CD8-positive, alpha-beta memory T cell (primary cell): ENCODE measurements around the gene PRPF38B. TPM values are rescaled to one million over a fixed set of nuclear protein-coding genes. Genes with fewer than 3 reads are reported as not detected.

Experiments
- CTCF ChIA-PET: fragments of 350-600 bp; sonication (Branson Sonifier 250); formaldehyde crosslinking; loops from one replicate; lab custom pipeline; 2021; ENCODE audit warnings: antibody characterized with exemption; lab: Charles Lee
- POLR2A ChIA-PET: fragments of 350-600 bp; sonication (Branson Sonifier 250); formaldehyde crosslinking; loops from one replicate; lab custom pipeline; 2021; ENCODE audit warnings: antibody characterized with exemption; lab: Charles Lee
- DNase-seq, 5 donors: peaks; one replicate each; pipeline versions ENCODE4 v3.0.0 to v3.0.0-alpha.2; 2020 to 2022; ENCODE audit warnings: mixed read lengths in 1 of 5
- H3K27ac ChIP-seq: one replicate; pipeline ENCODE4 v1.7.0; 2013; ENCODE audit warnings: low read depth, mild to moderate bottlenecking, low read length, moderate library complexity
- H3K27me3 ChIP-seq: 2 replicates; pipeline ENCODE4 v1.7.0; 2013; ENCODE audit warnings: low read length, mild to moderate bottlenecking; ENCODE audit not compliant: insufficient read depth, poor library complexity, severe bottlenecking
- H3K36me3 ChIP-seq: 2 replicates; pipeline ENCODE4 v1.7.0; 2013; ENCODE audit warnings: mild to moderate bottlenecking, low read length, moderate library complexity; ENCODE audit not compliant: insufficient read depth
- H3K4me1 ChIP-seq: 2 replicates; pipeline ENCODE4 v1.7.0; 2013; ENCODE audit warnings: mild to moderate bottlenecking, low read length, moderate library complexity; ENCODE audit not compliant: insufficient read depth
- H3K4me3 ChIP-seq: 2 replicates; pipeline ENCODE4 v1.7.0; 2013; ENCODE audit warnings: mild to moderate bottlenecking, low read length
- H3K9me3 ChIP-seq: 2 replicates; pipeline ENCODE4 v1.7.0; 2013; ENCODE audit warnings: mild to moderate bottlenecking, low read length
- H3K27ac Mint-ChIP-seq, 8 donors: one replicate each; pipeline ENCODE4 v1.8.0; 2020 to 2021; ENCODE audit warnings: mixed read lengths in 8 of 8, mild to moderate bottlenecking in 6 of 8, inconsistent platforms in 3 of 8, moderate library complexity in 3 of 8
- H3K27me3 Mint-ChIP-seq, 2 donors: one replicate each; pipeline ENCODE4 v1.8.0; 2020 to 2021; ENCODE audit warnings: mixed read lengths in 2 of 2, mild to moderate bottlenecking in 1 of 2, moderate library complexity in 1 of 2
- H3K36me3 Mint-ChIP-seq, 3 donors: one replicate each; pipeline ENCODE4 v1.8.0; 2020 to 2021; ENCODE audit warnings: mixed read lengths in 3 of 3, inconsistent platforms in 1 of 3, mild to moderate bottlenecking in 1 of 3
- H3K4me1 Mint-ChIP-seq, 3 donors: one replicate each; pipeline ENCODE4 v1.8.0; 2020 to 2021; ENCODE audit warnings: mixed read lengths in 3 of 3, inconsistent platforms in 1 of 3, mild to moderate bottlenecking in 1 of 3
- H3K4me3 Mint-ChIP-seq, 7 donors: one replicate each; pipeline ENCODE4 v1.8.0; 2020 to 2021; ENCODE audit warnings: mixed read lengths in 7 of 7, mild to moderate bottlenecking in 6 of 7, moderate library complexity in 4 of 7, inconsistent platforms in 2 of 7
- H3K9me3 Mint-ChIP-seq, 5 donors: one replicate each; pipeline ENCODE4 v1.8.0; 2020 to 2022; ENCODE audit warnings: mixed read lengths in 5 of 5, mild to moderate bottlenecking in 3 of 5, moderate library complexity in 2 of 5, inconsistent platforms in 1 of 5
- polyA plus RNA-seq: library from polyadenylated mRNA; unstranded; fragments of 300-500 nt; fragmentation: Illumina TruSeq; gene quantifications from one replicate; pipeline ENCODE4 v1.2.3, GENCODE V29; 2021
- total RNA-seq, 2 experiments: library from RNA; stranded (reverse); gene quantifications; one replicate each; pipeline ENCODE4 v1.2.3, GENCODE V29; 2021

PRPF38B gene, protein sequence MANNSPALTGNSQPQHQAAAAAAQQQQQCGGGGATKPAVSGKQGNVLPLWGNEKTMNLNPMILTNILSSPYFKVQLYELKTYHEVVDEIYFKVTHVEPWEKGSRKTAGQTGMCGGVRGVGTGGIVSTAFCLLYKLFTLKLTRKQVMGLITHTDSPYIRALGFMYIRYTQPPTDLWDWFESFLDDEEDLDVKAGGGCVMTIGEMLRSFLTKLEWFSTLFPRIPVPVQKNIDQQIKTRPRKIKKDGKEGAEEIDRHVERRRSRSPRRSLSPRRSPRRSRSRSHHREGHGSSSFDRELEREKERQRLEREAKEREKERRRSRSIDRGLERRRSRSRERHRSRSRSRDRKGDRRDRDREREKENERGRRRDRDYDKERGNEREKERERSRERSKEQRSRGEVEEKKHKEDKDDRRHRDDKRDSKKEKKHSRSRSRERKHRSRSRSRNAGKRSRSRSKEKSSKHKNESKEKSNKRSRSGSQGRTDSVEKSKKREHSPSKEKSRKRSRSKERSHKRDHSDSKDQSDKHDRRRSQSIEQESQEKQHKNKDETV
- total RNA-seq: 10 to 100 TPM; 74.8 to 78.1 TPM
- 32.3 TPM for polyA plus RNA-seq

DNA sequence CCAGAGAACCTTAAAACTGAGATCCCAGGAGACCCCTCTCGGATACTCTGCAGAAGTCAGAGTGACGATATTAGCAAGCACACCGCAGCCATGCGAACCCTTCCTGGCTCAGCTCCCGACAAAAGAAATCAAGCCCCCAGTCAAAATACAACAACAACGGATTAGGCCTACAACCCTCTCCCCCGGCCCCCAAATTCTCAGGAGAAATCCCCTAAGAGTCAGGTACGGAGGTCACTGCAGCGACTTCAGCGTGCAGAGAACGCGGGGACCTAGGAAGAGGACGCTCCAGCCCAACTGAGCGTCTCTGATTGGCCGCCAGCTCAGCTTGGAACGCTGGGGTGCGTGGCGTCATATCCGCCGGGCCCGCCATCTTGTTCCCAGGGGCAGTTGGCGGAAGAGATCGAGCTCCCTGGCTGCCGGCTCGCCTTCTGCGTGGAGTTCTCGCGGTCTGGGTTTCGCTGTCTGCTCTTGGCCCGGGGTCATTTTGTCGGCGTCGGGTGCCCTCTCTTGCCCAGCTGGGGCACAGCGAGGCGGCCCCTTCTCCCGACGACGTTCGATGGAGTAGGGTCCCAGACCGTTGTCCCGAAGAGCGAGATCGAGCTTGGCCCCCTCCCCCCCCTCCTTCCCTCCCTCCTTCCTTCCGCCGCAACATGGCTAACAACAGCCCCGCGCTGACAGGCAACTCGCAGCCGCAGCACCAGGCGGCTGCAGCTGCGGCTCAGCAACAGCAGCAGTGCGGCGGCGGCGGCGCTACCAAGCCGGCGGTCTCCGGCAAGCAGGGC lies at the start of gene PRPF38B:
Gene PRPF38B, plus strand, starts transcription at position 369 of the 782 bp plus-strand sequence. Its CDS starts 282 bp downstream, at position 651.
- Histone ChIP-seq H3K36me3 (peaks cover 19% of the 10 kb centered on the region), H3K27me3 (no peaks in the 10 kb centered on the region), H3K4me3 (peak within 1 kb of the TSS; percentile 97), H3K27ac (peak within 1 kb of the TSS; percentile 96), H3K4me1 (peaks cover 40% of the 10 kb centered on the region), H3K9me3 (no peaks in the 10 kb centered on the region)
- no peaks in the 10 kb centered on the region for H3K9me3 Mint-ChIP-seq
- ChIA-PET POLR2A (interaction anchor here (0.6 to 4.8 kb wide), 26 partner anchors 14 to 792 kb away, joined by 3 to 161 read pairs (median 4); partner anchors contain the start of genes ATXN7L2, EEIG2, ELAPOR1 and HENMT1), CTCF (interaction anchor here (0.6 to 5.4 kb wide), 32 partner anchors 9 to 408 kb away, joined by 3 to 134 read pairs (median 4); partner anchors contain the start of genes EEIG2, FNDC7 and HENMT1)
- H3K27me3 Mint-ChIP-seq: no peaks in the 10 kb centered on the region
- peak; percentile 92 to 95 (median 94) for DNase-seq
- peaks cover 5 to 48% (median 10%) of the 10 kb centered on the region in 3 donors for H3K36me3 Mint-ChIP-seq
- peak within 1 kb of the TSS; percentile 91 to 100 (median 98) for H3K27ac Mint-ChIP-seq
- H3K4me1 Mint-ChIP-seq: peaks cover 39 to 50% (median 45%) of the 10 kb centered on the region in 3 donors
- H3K4me3 Mint-ChIP-seq: peak within 1 kb of the TSS; percentile 91 to 100 (median 93)

DNA sequence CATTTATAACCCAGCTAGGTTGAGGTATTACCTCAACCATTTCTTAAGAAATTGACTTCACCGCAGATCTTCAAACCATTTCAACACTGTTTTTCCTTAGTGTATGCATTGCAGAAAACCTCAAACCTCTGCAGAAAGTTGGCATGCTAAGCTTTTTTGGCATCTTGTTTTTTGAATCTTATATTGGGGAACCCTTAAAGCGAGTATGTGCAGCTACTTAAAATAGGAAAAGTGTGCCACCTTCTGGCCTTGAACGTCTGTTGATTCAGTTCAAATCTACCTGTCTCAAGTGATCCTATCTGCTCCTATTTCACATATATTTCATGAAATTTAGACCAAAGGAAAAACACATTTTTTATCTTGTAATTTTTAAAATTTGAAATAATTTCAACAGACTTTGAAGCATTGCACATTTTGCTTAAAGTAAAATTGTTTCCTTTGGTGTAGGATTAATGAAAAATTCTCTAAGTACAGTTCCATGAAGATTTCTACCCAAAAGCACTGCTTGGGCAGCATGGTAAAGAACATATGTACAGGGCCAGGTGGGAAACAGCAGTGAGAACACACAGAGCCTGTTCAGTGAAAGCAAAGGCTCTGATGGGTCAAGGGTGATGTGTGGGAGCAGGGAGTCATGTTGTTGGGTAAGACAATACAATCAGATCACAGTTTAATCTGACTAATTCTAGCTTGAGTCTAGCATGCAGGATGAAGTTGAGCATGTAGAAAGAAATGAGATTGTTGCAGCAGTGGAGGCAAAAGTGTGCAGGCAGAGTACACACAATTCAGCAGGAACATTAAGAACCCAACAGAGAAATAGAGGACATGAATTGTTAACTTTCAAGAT lies 48.4 kb upstream of the PRPF38B start:
- Histone ChIP-seq H3K9me3 (no peaks in the 10 kb centered on the region), H3K36me3 (no peaks in the 10 kb centered on the region), H3K27me3 (no peaks in the 10 kb centered on the region), H3K27ac (no peak overlapping the region), H3K4me1 (peaks cover 67% of the 10 kb centered on the region), H3K4me3 (no peak overlapping the region)
- Mint-ChIP-seq H3K4me3 (peak overlapping the region in 6 of 7 donors; percentile 2 to 92 (median 44)), H3K27ac (peak overlapping the region; percentile 95 to 100 (median 98)), H3K36me3 (peaks cover 6 to 20% (median 13%) of the 10 kb centered on the region in 3 donors), H3K27me3 (no peaks in the 10 kb centered on the region), H3K4me1 (peaks cover 73 to 83% (median 82%) of the 10 kb centered on the region in 3 donors), H3K9me3 (peaks cover 0 to 6% (median 5%) of the 10 kb centered on the region in 5 donors)
- ChIA-PET CTCF (interaction anchor here (0.7 to 6.0 kb wide), 26 partner anchors 9 to 862 kb away, joined by 3 to 134 read pairs (median 4); partner anchors contain the start of genes EEIG2, HENMT1 and PRPF38B), POLR2A (interaction anchor here (0.7 to 5.4 kb wide), 5 partner anchors 18 to 131 kb away, joined by 3 to 224 read pairs (median 37); partner anchors contain the start of genes EEIG2, HENMT1 and PRPF38B)
- peak; percentile 21 to 69 (median 59) for DNase-seq

DNA sequence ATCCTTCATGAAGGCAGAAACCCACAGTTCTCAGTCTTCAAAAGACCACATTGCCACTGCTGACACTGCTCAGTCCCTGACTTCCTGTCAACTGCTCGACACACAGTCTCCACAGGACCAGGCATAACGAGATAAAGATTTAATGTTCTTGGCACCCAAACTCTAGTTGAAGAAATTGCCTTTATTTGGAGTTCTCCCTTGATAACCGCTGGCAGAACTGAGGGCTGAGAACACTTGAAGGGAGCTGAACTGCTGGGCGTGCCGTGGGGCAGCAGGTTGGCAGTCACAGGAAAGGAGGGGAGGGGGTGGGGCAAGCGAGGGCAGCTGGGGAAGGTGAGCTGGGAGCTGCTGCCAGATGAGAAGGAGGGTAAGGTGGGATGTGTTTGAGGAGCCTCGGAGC lies 47.1 kb upstream of the PRPF38B start:
- H3K4me1 ChIP-seq: peaks cover 64% of the 10 kb centered on the region

DNA sequence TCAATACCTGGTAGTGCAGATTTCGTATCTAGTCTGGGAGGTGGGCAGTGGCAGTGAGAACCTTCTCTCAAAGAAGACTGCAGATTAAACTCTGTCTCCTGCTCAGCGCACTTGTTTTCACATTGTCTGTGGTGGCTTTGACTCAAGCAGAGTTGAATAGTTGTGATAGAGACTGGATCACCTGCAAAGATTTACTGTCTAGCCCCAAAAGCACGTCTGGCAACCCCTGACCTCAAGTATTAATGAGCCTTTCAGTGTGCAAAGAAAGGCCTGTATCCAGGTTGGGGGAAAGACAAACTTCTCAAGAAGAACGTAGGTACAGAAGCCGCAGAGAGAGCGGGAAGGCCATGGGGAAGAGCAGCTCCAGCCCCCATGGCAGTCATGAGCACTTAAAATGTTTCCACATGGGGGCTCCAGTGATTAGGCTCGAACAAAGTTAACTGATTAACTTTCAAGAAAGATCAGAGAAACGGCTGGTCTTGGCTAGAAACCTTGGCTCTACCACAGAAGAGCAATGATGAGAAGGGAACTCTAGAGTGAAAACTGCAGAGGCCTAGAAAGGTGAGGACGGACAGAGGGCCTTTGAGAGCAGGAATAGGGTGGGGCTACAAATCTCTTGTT lies 46.4 kb upstream of the PRPF38B start:
- H3K27me3 Mint-ChIP-seq: no peaks in the 10 kb centered on the region
- H3K9me3 Mint-ChIP-seq: peaks cover 0 to 7% (median 5%) of the 10 kb centered on the region in 5 donors
- H3K4me1 Mint-ChIP-seq: peaks cover 63 to 75% (median 69%) of the 10 kb centered on the region in 3 donors
- H3K27ac Mint-ChIP-seq: peak overlapping the region; percentile 96 to 100 (median 99)
- peak overlapping the region; percentile 44 for H3K4me3 ChIP-seq
- POLR2A ChIA-PET: interaction anchor here (4.9 to 5.4 kb wide), 3 partner anchors 16 to 85 kb away, joined by 37 to 224 read pairs (median 161); partner anchors contain the start of genes EEIG2, HENMT1 and PRPF38B
- peak overlapping the region; percentile 70 to 92 (median 82) for H3K4me3 Mint-ChIP-seq
- peaks cover 15 to 36% (median 30%) of the 10 kb centered on the region in 3 donors for H3K36me3 Mint-ChIP-seq
- H3K27ac ChIP-seq: peak overlapping the region; percentile 83
- no peaks in the 10 kb centered on the region for H3K9me3 ChIP-seq
- no peaks in the 10 kb centered on the region for H3K27me3 ChIP-seq
- DNase-seq: peak in 1 of 5 donors; percentile 51
- peaks cover 59% of the 10 kb centered on the region for H3K4me1 ChIP-seq
- CTCF ChIA-PET: interaction anchor here (0.8 to 6.0 kb wide), 11 partner anchors 10 to 134 kb away, joined by 3 to 134 read pairs (median 19); partner anchors contain the start of genes EEIG2, HENMT1 and PRPF38B
- peaks cover 10% of the 10 kb centered on the region for H3K36me3 ChIP-seq

More for the DNA sequence above, 47.1 kb upstream of the PRPF38B start:
- Histone ChIP-seq H3K9me3 (no peaks in the 10 kb centered on the region), H3K4me3 (peak overlapping the region; percentile 44), H3K27me3 (no peaks in the 10 kb centered on the region), H3K27ac (peak overlapping the region; percentile 83), H3K36me3 (peaks cover 10% of the 10 kb centered on the region)
- CTCF ChIA-PET: interaction anchor here (0.8 to 6.0 kb wide), 14 partner anchors 12 to 133 kb away, joined by 3 to 134 read pairs (median 5); partner anchors contain the start of genes EEIG2, HENMT1 and PRPF38B
- peak overlapping the region; percentile 70 to 92 (median 82) for H3K4me3 Mint-ChIP-seq
- peaks cover 68 to 81% (median 75%) of the 10 kb centered on the region in 3 donors for H3K4me1 Mint-ChIP-seq
- POLR2A ChIA-PET: interaction anchor here (0.6 to 5.4 kb wide), 6 partner anchors 11 to 133 kb away, joined by 3 to 224 read pairs (median 22); partner anchors contain the start of genes EEIG2, HENMT1 and PRPF38B
- peaks cover 11 to 30% (median 23%) of the 10 kb centered on the region in 3 donors for H3K36me3 Mint-ChIP-seq
- peaks cover 0 to 7% (median 5%) of the 10 kb centered on the region in 5 donors for H3K9me3 Mint-ChIP-seq
- DNase-seq: peak in 4 of 5 donors; percentile 27 to 73 (median 70)
- no peaks in the 10 kb centered on the region for H3K27me3 Mint-ChIP-seq
- H3K27ac Mint-ChIP-seq: peak overlapping the region; percentile 96 to 100 (median 99)

DNA sequence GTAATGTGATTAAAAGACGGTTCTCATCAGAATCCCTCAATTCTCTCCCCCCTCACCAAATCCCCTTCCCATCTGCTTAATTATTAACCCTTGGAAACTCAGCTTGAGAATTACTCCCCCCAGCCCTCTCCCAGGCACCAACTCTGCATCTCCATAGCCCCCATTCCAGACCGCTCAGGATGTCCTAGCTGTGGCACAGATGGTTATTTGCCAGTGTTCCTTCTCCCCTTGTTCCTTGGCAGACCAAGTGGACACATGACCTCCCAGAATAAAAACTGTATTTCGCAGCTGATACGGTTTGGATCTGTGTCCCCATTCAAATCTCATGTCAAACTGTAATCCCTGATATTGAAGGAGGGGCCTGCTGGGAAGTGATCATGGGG lies 45.9 kb upstream of the PRPF38B start:
- CTCF ChIA-PET: interaction anchor here (1.0 to 6.0 kb wide), 11 partner anchors 10 to 446 kb away, joined by 3 to 134 read pairs (median 7); partner anchors contain the start of genes EEIG2, HENMT1, PRPF38B and SLC25A24
- H3K27ac Mint-ChIP-seq: peak overlapping the region; percentile 96 to 100 (median 99)
- Histone ChIP-seq H3K4me1 (peaks cover 59% of the 10 kb centered on the region), H3K27me3 (no peaks in the 10 kb centered on the region), H3K4me3 (peak overlapping the region; percentile 44), H3K9me3 (no peaks in the 10 kb centered on the region), H3K27ac (peak overlapping the region; percentile 83), H3K36me3 (peaks cover 10% of the 10 kb centered on the region)
- DNase-seq: no peak
- POLR2A ChIA-PET: interaction anchor here (0.9 to 5.4 kb wide), 7 partner anchors 10 to 446 kb away, joined by 3 to 224 read pairs (median 5); partner anchors contain the start of genes EEIG2, HENMT1, PRPF38B and SLC25A24
- peak overlapping the region; percentile 70 to 92 (median 82) for H3K4me3 Mint-ChIP-seq
- H3K9me3 Mint-ChIP-seq: peaks cover 0 to 7% (median 5%) of the 10 kb centered on the region in 5 donors
- no peaks in the 10 kb centered on the region for H3K27me3 Mint-ChIP-seq
- H3K4me1 Mint-ChIP-seq: peaks cover 64 to 75% (median 69%) of the 10 kb centered on the region in 3 donors
- peaks cover 21 to 41% (median 36%) of the 10 kb centered on the region in 3 donors for H3K36me3 Mint-ChIP-seq
